ENCODE measurements around the gene GAK.

Gene GAK

GRCh38 chr4:887034-887763, 44.9 kb downstream of the GAK start:
- no peak for DNase-seq (ENCODE audit: low spot score)

GRCh38 chr4:886244-886643, 45.9 kb downstream of the GAK start:
- no peak for DNase-seq (ENCODE audit: low spot score)

DNA sequence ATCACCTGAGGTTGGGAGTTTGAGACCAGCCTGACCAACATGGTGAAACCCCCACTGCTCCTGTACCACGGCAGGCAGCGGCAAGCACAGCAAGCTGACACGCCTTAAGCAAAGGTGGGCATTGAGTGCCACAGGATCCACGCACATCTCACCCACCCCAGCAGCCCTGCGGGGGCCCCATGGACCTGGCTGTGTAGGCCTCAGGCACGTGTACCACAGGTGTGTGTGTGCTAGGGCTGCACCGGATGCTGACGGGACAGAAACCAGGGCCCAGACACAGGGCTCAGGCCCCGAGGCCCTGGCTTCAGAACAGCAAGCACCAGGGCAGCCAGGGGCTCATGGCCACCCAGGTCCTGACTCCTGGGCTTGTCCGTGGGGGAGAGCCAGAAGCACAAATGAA, 46.8 kb downstream of the GAK start:
- DNase-seq (ENCODE audit: low spot score) = no peak

GRCh38 chr4:884896-885295, 47.2 kb downstream of the GAK start:
- no peak for DNase-seq (ENCODE audit: low spot score)

DNA sequence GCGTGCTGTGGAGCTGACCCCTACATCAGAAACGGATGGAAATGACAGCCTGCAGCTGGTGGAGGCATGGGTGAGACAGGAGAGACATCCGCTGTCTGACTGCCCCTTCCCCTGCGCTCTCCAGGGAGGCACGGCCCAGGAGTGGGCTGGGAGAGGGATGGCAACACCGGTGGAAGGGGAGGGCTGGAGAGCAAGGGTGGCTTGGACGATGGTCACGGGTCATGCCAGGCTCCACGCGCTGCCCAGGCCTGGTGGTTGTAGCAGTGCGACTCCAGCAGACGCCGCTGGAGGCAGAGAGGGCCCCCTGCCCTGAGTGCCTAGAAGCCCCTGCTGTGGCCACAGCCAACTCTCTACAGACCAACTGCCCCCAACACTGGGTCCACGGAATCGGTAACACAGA, 47.9 kb downstream of the GAK start:
- no peak for DNase-seq (ENCODE audit: low spot score)

DNA sequence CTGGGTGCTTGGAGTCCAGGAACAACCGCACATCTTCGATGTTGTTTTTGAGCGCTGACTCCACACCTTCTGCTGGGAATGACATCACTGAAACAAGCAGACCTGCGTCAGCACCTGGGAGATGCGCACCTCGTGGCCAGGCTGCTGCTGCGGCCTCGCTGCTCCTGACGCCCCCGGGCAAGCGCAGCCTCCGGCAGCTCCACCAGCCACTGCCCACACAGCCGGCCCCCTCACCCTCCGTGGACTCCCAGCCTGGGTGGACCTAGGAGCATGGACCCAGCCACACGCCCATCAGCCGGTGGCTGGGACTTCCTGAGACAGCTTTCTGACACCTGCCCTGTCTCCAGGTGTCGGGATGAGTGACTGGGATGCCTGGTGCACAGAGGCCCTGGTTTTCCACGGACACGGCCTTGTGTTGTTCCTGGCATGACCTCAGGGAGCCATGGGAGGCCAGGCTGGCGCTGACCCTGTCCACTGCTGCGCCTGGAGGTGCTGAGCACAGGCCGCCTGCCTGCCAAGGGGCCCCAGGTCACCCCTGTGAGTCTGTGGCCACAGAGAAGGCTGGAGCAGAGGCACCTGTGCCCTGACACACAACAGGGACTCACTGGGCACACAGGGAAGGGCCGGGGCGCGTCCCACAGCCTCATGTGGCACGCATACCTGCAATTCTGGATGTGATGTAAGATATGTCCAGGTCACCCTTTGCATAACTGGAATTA, 48.6 kb downstream of the GAK start:
- no peak for DNase-seq (ENCODE audit: low spot score)

GRCh38 chr4:882646-883045, 49.5 kb downstream of the GAK start:
- no peak for DNase-seq (ENCODE audit: low spot score)

DNA sequence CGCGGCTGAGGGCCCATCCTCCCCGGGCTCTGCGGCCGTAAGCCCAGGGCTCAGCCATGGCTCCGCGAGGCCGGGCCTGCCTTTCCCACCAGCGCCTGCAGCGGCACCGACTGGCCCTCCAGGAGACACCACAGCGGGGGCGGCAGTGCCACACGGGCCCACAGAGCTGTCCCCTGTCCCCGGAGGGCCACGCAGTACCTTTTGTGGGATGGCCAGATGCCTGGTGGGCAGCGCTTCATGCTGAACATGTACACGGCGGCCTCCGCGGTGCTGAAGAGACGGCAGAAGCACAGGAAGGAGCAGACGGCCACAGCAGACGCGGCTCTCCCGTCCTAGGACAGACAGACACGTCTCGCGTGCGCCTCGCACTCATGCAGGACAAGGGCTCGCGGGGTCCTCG, 50.4 kb downstream of the GAK start:
- no peak for DNase-seq (ENCODE audit: low spot score)

DNA sequence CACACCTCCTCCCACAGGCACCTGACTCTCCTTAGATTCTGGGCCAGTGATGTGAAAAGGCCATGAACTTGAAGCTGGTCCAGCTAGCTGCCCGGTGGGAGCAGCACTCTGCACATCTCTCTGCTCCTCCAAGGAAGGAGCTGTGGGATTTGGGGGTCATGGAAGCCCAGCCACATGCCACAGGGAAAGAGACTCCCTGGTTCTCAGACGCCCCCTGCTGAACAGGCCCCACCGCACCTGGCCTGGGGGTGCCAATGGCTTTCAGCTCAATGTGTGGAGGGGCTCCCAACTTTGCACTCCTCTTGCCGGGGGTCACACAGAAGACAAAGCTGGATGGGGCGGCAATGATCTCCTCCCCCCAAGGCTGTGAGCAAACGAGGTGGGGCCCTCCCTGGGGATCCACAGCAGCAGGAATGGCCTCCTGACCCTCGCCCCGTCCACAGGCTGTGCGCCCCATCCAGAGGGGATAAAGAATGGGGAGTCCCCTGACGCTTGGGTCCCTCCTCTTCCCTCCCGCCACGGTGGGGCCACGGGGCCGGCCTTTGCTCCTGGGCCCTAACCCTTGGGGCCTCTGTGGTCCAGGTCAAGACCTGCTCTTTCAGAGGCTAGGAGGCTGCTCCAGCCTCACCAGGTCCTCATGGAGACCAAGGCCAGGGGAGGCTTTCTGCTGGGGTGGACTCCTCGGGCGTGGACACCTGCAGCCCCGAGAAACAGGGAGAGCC, 51.3 kb downstream of the GAK start:
- no peak for DNase-seq (ENCODE audit: low spot score)

GRCh38 chr4:879729-880077, 52.4 kb downstream of the GAK start:
- no peak for DNase-seq (ENCODE audit: low spot score)

DNA sequence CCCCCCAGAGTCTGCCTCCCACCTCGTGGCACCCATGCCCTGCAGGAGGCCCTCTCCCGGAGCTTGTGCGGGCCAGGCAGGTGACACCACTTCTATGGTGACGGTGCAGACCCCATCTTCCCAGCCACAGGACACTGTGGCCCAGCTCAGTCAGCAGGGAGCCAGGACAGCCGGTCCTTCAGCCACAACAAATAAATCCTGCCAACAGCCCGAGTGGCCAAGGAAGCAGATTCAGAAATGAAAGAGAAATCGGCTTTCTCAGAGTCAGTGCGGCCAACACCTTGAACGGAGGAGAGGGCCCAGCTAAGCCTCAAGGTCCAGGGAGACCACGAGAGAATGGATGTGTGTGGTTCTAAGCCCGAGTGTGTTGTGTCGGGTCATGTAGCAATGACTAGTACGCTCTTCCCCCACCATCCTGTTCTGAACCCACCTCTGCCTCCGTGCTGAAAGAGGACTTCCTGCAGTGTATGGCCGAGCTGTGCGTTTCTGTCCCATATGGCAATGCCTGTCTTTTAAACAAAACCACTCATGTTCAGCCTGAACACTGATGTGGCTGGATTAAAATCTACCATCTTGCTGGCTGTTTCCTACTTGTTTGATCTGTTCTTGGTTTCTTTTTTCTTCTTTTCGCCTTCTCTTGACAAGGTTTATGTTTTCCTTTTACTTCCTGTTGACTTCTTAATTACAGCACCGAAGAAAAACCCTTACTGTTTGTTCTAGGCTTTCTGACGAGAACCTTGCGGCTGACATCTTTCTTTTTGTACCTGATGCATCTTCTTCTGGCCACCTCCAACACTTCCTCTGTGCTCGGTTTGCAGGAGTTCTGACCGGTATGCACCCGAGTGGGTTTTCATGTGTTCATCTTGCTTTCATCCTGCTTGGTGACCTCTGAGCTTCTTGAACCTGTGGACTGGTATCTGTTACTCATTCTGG, 53.1 kb downstream of the GAK start:
- DNase-seq (ENCODE audit: low spot score) = no peak

GRCh38 chr4:877502-877901, 54.6 kb downstream of the GAK start:
- DNase-seq (ENCODE audit: low spot score) = no peak

- no peak for DNase-seq (ENCODE audit: low spot score)
Measured at GRCh38 chr4:876780-877179, 55.3 kb downstream of the GAK start.

- DNase-seq (ENCODE audit: low spot score) = no peak
Measured at GRCh38 chr4:875818-876423, 56.2 kb downstream of the GAK start.

- DNase-seq (ENCODE audit: low spot score) = no peak
Measured at GRCh38 chr4:874971-875817, 56.9 kb downstream of the GAK start.

DNA sequence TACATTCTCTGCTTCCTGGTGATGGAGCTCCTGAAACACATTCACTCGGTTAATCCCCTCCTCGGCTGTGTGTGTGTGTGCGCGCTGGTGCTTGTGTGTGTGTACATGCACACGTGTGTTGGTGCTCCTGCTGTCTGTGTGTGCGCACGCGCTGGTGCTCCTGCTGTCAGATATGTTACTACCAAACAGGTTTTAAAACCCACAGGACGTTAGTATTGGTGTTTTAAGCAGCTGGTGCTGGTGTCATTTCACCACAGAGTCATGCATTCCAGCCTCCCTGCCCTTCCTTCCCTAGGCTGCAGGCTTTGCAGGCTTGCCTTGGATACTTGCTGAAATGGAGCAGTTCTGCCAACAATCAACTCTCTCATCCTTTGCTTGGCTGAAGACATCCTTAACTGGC, 58.1 kb downstream of the GAK start:
- no peak for DNase-seq (ENCODE audit: low spot score)

DNA sequence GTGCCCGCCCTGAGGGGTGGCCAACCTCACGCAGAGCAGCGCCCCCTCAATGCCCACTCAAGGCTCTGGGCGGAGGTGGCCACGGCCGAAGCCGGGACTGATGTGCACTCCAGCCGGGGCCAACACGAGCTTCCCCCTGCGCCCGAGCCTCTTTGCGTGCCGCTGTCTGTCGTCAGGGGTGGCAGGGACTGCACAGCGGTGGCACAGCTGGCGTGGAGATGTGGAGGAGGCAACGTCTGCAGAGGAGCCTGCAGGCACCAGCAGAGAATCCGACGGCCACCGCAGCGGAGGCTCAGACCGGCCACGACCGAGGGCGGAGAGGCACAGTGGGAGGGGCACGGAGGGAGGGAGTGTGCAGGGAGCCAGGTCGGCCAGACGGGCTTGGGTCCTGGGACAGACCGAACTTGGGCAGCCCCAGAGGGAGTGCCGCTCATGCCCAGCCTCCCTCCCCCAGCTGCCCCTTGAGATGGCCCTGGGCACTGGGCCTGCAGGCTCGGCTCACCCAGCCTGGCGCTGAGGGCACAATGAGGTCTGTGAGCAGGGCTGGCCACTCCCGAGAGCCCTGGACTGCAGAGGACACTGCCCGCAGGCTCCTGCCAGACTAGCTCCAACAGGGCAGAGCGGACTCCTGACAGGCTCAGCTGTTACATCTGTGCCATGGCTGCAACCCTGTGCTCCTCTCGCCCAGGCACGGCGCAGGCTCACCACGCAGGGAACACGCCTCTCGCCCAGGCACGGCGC, 59.7 kb downstream of the GAK start:
- DNase-seq (ENCODE audit: low spot score) = peak; percentile 5

- DNase-seq (ENCODE audit: low spot score) = no peak
Measured at GRCh38 chr4:871484-871883, 60.6 kb downstream of the GAK start.

DNA sequence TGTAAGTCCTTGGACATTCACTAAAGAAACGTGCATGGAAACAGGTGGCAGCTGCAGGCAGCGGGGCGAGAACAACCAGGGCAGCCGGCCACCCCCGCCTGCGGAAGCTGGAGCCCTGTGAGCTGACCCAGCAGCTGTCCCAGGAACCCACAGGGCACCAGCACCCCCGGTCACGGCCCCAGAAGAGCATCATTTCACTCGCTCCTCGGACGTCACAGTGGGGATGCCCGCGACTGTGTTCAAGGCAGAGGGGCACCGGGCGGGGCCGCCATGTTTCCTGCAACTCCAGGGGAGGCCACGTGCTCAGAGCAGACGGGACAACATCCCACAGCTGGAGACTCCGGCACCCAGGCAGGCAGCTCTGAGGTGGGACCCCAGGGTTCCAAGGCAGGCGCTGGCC, 61.2 kb downstream of the GAK start:
- DNase-seq (ENCODE audit: low spot score) = no peak

DNA sequence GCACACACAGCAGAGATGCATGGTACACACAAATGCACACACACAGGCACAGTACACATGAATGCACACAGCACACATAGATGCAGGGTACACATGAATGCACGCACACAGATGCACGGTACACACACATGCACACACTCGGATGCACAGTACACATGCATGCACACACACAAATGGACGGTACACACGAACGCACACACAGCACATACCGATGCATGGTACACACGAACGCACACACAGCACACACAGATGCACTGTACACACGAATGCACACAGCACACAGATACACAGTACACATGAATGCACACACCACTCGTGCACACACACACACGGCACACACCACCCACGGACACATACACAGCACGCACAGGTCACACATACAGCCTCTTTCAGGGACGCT, 62.3 kb downstream of the GAK start:
- DNase-seq (ENCODE audit: low spot score) = no peak
